Stimulated activated CD4-positive, alpha-beta T cell treated with anti-CD3 and anti-CD28 coated beads, TNF-alpha, amount 100 ng/mL, for 48 hours (primary cell): ENCODE measurements around the gene ACKR4.
"Not testable (repeated sequence)": the region's sequence is repeated elsewhere in the genome, so short reads cannot be mapped to it uniquely, and the experiment has no call there.

Experiments
- DNase-seq, 3 donors: peaks; one replicate each; pipeline ENCODE4 v3.0.0-alpha.2; 2020; ENCODE audit warnings: low read depth in 3 of 3

ACKR4 gene

GRCh38 chr3:132594498-132594897 lies 2.6 kb upstream of the ACKR4 start:
- DNase-seq: no peak

GRCh38 chr3:132595014-132595413 lies 2.1 kb upstream of the ACKR4 start:
- DNase-seq: no peak

- no peak for DNase-seq
Observed at GRCh38 chr3:132596326-132596725, 744 bp upstream of the ACKR4 start.

- DNase-seq: no peak
Observed at GRCh38 chr3:132597660-132598059, 590 bp downstream of the ACKR4 start.

- DNase-seq: no peak
Observed at GRCh38 chr3:132598181-132598580, 1.1 kb downstream of the ACKR4 start.

- not testable (repeated sequence) for DNase-seq
Observed at GRCh38 chr3:132600614-132601013, 3.5 kb downstream of the ACKR4 start.

GRCh38 chr3:132605374-132605792 lies 8.3 kb downstream of the ACKR4 start:
- DNase-seq: no peak

DNA sequence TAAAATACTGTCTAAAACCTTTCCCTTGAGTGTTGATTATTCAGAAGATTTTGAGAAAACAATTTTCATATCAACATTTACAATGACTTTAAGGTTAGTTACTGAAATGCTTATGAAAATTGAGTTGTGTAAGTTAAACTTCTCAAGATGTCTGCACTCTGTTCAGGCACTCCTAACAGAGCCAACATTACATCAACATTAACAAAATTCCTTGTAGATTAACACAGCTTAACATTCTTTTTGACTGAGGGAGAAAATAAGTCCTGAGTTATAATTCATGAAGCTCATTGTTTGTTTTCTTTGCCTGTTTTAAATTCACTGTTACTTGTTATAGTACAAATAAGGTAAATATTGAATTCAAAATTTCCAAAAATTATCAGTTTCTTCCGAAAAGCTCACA lies 9.0 kb downstream of the ACKR4 start:
- no peak for DNase-seq

GRCh38 chr3:132606620-132607019 lies 9.6 kb downstream of the ACKR4 start:
- not testable (repeated sequence) for DNase-seq

- DNase-seq: not testable (repeated sequence)
Observed at GRCh38 chr3:132615301-132615700, 18.2 kb downstream of the ACKR4 start.

GRCh38 chr3:132615881-132616280 lies 18.8 kb downstream of the ACKR4 start:
- no peak for DNase-seq

GRCh38 chr3:132616780-132617179 lies 19.7 kb downstream of the ACKR4 start:
- DNase-seq: no peak

DNA sequence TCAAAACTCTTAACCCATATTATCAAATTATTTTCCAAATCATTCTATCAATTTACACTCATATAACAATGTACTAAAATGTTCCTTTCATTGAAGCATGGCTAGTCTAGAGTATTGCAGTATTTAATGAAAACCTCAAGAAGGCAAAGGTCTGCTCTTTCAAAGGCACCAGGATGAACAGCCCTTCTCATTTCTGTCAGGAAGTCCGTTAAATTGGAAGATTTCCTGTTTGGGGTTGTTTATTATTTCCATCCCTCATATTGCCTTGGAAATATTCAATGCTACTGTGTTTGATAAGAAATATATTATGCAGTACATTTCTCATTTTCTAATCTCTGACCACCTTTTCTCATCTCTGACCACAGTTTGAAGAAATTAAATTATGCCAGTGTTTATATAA lies 25.1 kb downstream of the ACKR4 start:
- no peak for DNase-seq

GRCh38 chr3:132622761-132623160 lies 25.7 kb downstream of the ACKR4 start:
- no peak for DNase-seq

- DNase-seq: no peak
Observed at GRCh38 chr3:132623646-132624045, 26.6 kb downstream of the ACKR4 start.

GRCh38 chr3:132624790-132625189 lies 27.7 kb downstream of the ACKR4 start:
- no peak for DNase-seq

DNA sequence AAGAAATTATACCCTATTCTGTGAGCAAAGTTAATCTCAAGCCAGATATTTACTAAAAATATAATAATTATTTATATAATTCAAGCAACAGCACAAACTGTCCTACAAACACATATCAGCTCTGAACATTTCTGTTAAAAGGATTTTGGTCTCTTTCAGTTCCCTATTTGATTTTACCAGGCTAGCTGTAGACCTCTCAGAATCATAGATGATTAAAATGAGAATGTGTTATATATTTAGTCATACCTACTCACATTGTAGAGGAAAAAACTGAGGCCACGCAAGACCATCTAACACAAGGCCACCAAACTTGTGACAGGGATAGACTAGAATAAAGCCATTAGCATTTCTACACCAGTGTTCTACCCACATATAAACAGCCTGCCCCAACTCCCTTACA lies 28.5 kb downstream of the ACKR4 start:
- DNase-seq: no peak

GRCh38 chr3:132626955-132627354 lies 29.9 kb downstream of the ACKR4 start:
- no peak for DNase-seq

GRCh38 chr3:132628157-132628556 lies 31.1 kb downstream of the ACKR4 start:
- no peak for DNase-seq

- DNase-seq: no peak
Observed at GRCh38 chr3:132629928-132630327, 32.9 kb downstream of the ACKR4 start.

- DNase-seq: no peak
Observed at GRCh38 chr3:132630612-132631011, 33.5 kb downstream of the ACKR4 start.

- no peak for DNase-seq
Observed at GRCh38 chr3:132635052-132635451, 38.0 kb downstream of the ACKR4 start.

- no peak for DNase-seq
Observed at GRCh38 chr3:132637590-132637989, 40.5 kb downstream of the ACKR4 start.

DNA sequence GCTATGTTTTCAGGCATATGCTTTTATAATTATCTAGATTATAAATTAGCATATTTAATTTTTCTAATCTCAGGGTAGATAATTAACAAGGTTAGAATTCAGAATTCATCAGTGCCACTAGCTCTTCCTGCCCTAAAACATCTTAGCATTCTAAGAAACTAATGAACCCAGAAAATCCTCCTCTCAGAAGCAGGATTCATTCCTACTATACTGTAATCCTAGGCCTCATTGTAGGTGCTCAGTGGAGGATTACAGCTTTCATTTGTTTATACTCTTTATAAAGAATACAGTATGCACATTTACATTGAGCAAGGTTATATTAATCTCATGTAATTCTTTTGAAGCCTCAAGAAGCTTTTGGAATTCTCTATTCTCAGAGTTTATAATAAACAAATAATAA lies 41.6 kb downstream of the ACKR4 start:
- no peak for DNase-seq

DNA sequence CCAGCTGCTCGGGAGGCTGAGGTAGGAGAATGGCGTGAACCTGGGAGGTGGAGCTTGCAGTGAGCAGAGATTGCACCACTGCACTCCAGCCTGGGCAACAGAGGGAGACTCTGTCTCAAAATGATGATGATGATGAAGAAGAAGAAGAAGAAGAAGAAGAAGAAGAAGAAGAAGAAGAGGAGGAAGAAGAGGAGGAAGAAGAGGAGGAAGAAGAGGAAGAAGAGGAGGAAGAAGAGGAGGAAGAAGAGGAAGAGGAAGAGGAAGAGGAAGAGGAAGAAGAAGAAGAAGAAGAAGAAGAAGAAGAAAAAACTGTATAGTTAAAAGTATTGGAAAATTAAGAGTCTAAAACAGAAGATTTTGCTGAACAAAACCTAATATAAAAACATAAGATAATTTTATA lies 44.4 kb downstream of the ACKR4 start:
- not testable (repeated sequence) for DNase-seq
